PC-3 (cell line): ENCODE data around the gene DBF4B.

Experiments
- EZH2 ChIP-seq: fragments of 300-600 bp; sonication (generic); IDR thresholded peaks from one replicate; pipeline ENCODE4 v1.6.1; 2017; ENCODE audit warnings: antibody characterized with exemption, mild to moderate bottlenecking, low read length; ENCODE audit not compliant: unreplicated experiment
- EZH2phosphoT487 ChIP-seq: fragments of 300-600 bp; sonication (generic); IDR thresholded peaks from 2 replicates; pipeline ENCODE4 v1.6.1; 2018; ENCODE audit warnings: mild to moderate bottlenecking, antibody characterized with exemption, low read length, borderline replicate concordance
- TF ChIP-seq, protein P1 (sequence below): fragments of 300-600 bp; sonication (generic); conservative IDR thresholded peaks from 2 replicates; pipeline ENCODE4 v1.5.1; 2017; ENCODE audit warnings: antibody characterized with exemption, low read depth, mild to moderate bottlenecking, low read length

DNA sequence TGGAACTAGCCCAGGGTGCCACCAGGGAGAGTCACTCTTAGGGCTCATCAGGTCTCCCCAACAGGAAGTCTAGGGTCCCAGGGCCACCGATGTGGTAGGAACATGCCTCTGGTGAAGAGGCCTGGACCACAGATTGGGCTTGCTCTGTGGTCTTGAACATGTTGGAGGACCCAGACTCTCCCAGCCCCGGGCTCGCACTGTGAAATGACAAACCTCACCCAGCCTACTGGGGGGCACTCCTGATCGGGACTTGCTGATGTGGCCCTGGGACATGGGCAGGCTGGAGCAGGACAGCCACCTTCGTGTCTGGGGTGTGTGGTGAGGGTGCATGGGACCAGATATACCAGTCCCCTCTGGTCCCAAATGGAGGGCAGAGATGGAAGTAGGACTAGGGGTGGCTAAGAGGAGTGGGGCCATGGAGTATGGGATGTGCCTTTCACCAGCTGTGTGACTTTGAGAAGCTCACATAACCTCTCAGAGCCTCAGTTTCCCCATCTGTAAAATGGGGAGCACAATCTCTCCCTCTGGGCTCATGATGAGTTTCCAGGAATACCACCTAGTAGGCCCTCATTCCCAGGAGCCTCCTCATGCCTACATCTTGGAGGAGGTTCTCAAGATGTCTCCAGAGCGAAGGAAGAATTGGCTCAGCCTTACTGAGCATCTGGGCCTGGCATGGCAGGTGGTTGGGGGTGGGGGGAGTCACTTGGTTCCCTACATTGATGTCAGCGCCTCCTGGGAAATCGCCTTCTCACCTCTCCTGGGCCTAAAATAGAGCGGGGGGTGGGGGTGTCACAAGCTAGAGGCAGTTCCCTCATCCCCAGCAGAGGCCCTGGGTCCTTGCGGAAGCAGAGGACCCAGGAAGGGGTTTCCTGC is 48.8 kb downstream of the DBF4B start:
- TF ChIP-seq EZH2 (no peak), EZH2phosphoT487 (no peak)
- TF ChIP-seq, protein P1, sequence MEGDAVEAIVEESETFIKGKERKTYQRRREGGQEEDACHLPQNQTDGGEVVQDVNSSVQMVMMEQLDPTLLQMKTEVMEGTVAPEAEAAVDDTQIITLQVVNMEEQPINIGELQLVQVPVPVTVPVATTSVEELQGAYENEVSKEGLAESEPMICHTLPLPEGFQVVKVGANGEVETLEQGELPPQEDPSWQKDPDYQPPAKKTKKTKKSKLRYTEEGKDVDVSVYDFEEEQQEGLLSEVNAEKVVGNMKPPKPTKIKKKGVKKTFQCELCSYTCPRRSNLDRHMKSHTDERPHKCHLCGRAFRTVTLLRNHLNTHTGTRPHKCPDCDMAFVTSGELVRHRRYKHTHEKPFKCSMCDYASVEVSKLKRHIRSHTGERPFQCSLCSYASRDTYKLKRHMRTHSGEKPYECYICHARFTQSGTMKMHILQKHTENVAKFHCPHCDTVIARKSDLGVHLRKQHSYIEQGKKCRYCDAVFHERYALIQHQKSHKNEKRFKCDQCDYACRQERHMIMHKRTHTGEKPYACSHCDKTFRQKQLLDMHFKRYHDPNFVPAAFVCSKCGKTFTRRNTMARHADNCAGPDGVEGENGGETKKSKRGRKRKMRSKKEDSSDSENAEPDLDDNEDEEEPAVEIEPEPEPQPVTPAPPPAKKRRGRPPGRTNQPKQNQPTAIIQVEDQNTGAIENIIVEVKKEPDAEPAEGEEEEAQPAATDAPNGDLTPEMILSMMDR: no peak
